Measurements from ENCODE around the gene PRDM12. TPM values are rescaled to one million over a fixed set of nuclear protein-coding genes. Genes with fewer than 3 reads are reported as not detected.
A peak's percentile ranks its signal among the peaks of the same experiment; 100 is the strongest.

The PRDM12 gene
- total RNA-seq, 1 experiment from 2014 or later, result 0.28 TPM

DNA sequence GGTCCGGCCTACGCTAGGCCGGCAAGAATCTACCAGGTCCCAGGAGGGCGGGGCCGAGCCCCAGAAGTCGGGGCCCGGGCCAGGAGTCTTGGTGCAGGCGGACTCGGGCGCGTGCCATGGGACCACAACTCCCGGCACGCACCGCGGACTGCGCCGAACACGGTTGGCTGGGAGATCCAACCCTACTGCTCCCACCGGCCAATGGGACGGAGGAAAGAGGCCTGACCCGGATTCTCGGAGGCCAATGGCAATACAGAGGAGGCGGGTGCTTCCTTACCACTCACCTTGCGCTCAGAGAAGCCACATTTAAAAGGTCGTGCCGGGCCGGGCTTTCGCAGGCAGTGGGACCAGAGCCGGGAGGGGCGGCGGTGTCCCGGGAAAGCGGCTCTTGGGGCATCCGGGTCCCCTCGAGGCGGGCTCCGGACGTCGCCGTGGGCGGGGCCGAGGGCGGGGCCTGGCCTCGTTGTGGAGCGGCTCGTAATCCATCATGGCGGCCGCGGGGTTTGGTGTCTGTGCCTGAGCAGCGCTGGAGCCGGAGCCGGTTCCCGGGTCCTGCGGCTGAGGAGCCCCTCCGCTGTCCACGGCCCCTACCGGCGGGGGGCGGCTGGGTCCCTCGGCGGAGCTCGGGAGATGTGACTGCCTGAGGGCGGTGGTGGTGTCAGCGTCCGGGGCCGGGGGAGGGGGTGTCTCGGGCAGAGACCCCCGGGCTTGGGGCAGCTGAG is 48.3 kb downstream of the PRDM12 start:
- DNase-seq (ENCODE audit: unreplicated experiment), result peak; percentile 99
- TF ChIP-seq, protein P1, sequence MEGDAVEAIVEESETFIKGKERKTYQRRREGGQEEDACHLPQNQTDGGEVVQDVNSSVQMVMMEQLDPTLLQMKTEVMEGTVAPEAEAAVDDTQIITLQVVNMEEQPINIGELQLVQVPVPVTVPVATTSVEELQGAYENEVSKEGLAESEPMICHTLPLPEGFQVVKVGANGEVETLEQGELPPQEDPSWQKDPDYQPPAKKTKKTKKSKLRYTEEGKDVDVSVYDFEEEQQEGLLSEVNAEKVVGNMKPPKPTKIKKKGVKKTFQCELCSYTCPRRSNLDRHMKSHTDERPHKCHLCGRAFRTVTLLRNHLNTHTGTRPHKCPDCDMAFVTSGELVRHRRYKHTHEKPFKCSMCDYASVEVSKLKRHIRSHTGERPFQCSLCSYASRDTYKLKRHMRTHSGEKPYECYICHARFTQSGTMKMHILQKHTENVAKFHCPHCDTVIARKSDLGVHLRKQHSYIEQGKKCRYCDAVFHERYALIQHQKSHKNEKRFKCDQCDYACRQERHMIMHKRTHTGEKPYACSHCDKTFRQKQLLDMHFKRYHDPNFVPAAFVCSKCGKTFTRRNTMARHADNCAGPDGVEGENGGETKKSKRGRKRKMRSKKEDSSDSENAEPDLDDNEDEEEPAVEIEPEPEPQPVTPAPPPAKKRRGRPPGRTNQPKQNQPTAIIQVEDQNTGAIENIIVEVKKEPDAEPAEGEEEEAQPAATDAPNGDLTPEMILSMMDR (IDR thresholded peaks at IDR 0.05; ENCODE audit: unreplicated experiment), result no peak
- POLR2A ChIA-PET, result interaction anchor here (0.6 to 3.3 kb wide), 14 partner anchors 8 to 1000 kb away, joined by 3 to 34 read pairs (median 4); partner anchors contain the start of gene EXOSC2
- intact Hi-C loops (cut with micrococcal nuclease), result loop anchor here (2.0 kb wide), 1 partner anchor 124 kb away; no protein-coding TSS in a partner anchor
- Mint-ChIP-seq H3K4me3 (ENCODE audit: unreplicated experiment) (peak overlapping the region; percentile 94), H3K4me1 (ENCODE audit: insufficient read depth, unreplicated experiment) (peaks cover 8% of the 10 kb centered on the region), H3K27ac (ENCODE audit: low read depth, unreplicated experiment) (peak overlapping the region; percentile 98), H3K36me3 (ENCODE audit: insufficient read depth, unreplicated experiment) (no peaks in the 10 kb centered on the region), H3K9me3 (ENCODE audit: unreplicated experiment) (no peaks in the 10 kb centered on the region), H3K27me3 (ENCODE audit: insufficient read depth, unreplicated experiment) (no peaks in the 10 kb centered on the region)
- no TSS peak for BruUV-seq (replicated peaks)
- CTCF ChIA-PET, result interaction anchor here (0.7 to 2.7 kb wide), 4 partner anchors 11 to 1523 kb away, joined by 3 to 11 read pairs (median 4); no protein-coding TSS in a partner anchor

DNA sequence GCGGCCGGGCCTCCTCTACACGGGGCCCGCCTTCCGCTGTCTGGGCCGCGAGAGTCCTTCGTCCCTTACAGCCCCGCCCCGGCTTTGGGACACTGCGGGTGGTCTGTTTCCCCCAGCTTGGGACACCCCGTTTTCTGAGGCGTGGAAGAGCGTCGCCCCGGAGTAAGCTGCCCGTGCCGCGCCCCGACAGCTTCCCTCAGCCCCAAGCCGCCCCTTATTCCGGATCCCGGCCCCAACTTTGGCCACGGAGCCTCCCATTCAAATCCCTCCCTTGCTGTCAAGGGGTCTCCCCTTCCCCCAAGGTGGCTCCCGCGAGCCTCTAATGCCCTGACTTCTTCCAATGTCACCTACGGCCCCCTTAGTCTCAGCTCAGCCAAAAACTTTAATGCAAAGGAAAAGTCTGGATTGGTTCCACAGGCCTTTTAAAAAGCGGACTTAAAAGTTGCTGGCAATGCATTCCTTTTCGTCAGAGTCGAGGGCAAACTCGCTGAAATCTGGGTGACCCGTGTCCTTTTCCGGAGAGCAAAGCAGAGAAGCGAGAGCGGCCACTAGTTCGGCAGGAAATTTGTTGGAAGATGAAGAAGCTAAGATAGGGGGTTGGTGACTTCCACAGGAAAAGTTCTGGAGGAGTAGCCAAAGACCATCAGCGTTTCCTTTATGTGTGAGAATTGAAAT is 49.0 kb downstream of the PRDM12 start:
- POLR2A ChIA-PET, result interaction anchor here (0.7 to 3.8 kb wide), 17 partner anchors 9 to 1559 kb away, joined by 3 to 34 read pairs (median 4); partner anchors contain the start of gene EXOSC2
- no peaks in the 10 kb centered on the region for H3K9me3 Mint-ChIP-seq (ENCODE audit: unreplicated experiment)
- TF ChIP-seq, protein P1 (IDR thresholded peaks at IDR 0.05; ENCODE audit: unreplicated experiment), result no peak
- no peaks in the 10 kb centered on the region for H3K36me3 Mint-ChIP-seq (ENCODE audit: insufficient read depth, unreplicated experiment)
- H3K4me3 Mint-ChIP-seq (ENCODE audit: unreplicated experiment), result peak overlapping the region; percentile 94
- no peaks in the 10 kb centered on the region for H3K27me3 Mint-ChIP-seq (ENCODE audit: insufficient read depth, unreplicated experiment)
- DNase-seq (ENCODE audit: unreplicated experiment), result no peak
- CTCF ChIA-PET, result interaction anchor here (0.5 to 2.7 kb wide), 4 partner anchors 12 to 1707 kb away, joined by 3 to 11 read pairs (median 3); no protein-coding TSS in a partner anchor
- intact Hi-C loops (cut with micrococcal nuclease), result loop anchor here (2.0 kb wide), 1 partner anchor 123 kb away; no protein-coding TSS in a partner anchor
- BruUV-seq (replicated peaks), result no TSS peak
- H3K4me1 Mint-ChIP-seq (ENCODE audit: insufficient read depth, unreplicated experiment), result peaks cover 8% of the 10 kb centered on the region
- peak overlapping the region; percentile 98 for H3K27ac Mint-ChIP-seq (ENCODE audit: low read depth, unreplicated experiment)

DNA sequence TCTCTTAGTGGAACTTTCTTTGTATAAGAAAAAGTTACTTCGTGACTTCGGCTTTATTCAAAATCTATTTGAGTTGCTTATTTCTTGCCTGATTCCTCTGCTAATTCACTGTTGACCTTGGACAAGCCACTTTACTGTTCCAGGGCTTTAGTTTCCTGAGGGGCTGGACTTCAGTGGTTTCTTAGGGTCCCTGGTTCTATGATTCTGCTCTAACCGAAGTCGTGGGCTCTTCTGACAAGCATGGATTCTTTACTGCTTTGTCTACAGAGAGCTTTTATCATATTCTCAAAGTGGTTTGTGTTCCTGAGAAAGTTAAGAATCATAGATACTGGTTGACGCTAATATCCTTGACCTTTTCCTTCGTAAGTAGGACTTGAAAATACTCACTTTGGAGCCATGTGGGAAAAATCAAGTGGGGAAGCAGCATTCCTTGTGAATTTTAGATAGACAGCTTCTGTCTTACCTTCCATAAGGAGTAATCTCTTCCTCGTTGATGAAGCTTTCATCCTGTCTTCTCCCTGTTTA is 50.3 kb downstream of the PRDM12 start:
- Mint-ChIP-seq H3K4me3 (ENCODE audit: unreplicated experiment) (peak overlapping the region; percentile 94), H3K9me3 (ENCODE audit: unreplicated experiment) (no peaks in the 10 kb centered on the region), H3K36me3 (ENCODE audit: insufficient read depth, unreplicated experiment) (no peaks in the 10 kb centered on the region), H3K27ac (ENCODE audit: low read depth, unreplicated experiment) (peak overlapping the region; percentile 98), H3K27me3 (ENCODE audit: insufficient read depth, unreplicated experiment) (no peaks in the 10 kb centered on the region), H3K4me1 (ENCODE audit: insufficient read depth, unreplicated experiment) (peaks cover 8% of the 10 kb centered on the region)
- DNase-seq (ENCODE audit: unreplicated experiment), result no peak
- BruUV-seq (replicated peaks), result no TSS peak
- intact Hi-C loops (cut with micrococcal nuclease), result no loop called here
- TF ChIP-seq, protein P1 (IDR thresholded peaks at IDR 0.05; ENCODE audit: unreplicated experiment), result no peak
- ChIA-PET CTCF (interaction anchor here (0.6 to 2.7 kb wide), 6 partner anchors 12 to 332 kb away, joined by 3 to 11 read pairs (median 3); no protein-coding TSS in a partner anchor), POLR2A (interaction anchor here (0.6 to 3.8 kb wide), 17 partner anchors 9 to 269 kb away, joined by 3 to 34 read pairs (median 4); partner anchors contain the start of gene EXOSC2)
